Measurements from ENCODE around the gene GSTT2. TPM values are rescaled to one million over a fixed set of nuclear protein-coding genes. Genes with fewer than 3 reads are reported as not detected.
"Not testable (repeated sequence)": the region's sequence is repeated elsewhere in the genome, so short reads cannot be mapped to it uniquely, and the experiment has no call there.

Gene GSTT2
- 0.29 TPM in 1 of 3 replicates, not detected in the others for total RNA-seq

- H3K4me1 Mint-ChIP-seq, H3K4me3 Mint-ChIP-seq: not testable (repeated sequence)
Observed at GRCh38 chr22:23979557-23980240, at the start of gene GSTT2. Gene GSTT2, plus strand, starts transcription at chr22:23980134.

DNA sequence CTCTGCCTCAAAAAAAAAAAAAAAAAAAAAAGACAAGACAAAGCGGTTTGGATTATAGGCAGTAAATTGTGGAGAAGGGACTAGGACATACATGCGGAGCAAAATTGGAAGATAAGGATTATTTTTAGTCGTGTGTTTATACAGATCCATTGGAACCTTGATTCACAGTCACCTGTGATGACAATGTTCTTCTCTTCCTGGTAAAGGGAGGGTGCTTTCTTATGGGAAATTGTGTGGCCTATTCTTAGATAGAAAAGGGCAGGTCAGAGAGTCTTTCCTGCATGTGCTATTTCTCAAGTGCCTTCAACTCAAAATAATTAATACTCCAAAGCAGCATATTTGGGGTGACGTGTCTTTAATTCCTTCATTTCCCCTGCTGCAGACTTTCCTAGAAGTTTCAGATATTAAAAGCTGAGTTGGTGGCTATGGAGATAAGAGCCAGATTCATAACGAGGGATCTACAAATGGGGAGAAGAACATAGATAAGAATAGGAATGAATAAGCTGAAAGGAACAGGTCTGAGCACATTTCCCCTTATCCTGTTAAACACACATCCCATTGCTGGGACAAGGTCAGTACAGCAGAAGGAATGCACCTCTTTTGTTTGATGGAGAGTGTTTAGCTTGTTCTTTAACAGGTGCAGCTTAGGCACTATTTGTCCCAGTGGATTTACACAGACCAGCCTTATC, 41.5 kb upstream of the GSTT2 start:
- no peak overlapping the region for H3K27ac Mint-ChIP-seq
- H3K9me3 Mint-ChIP-seq, result no peaks in the 10 kb centered on the region
- H3K4me1 Mint-ChIP-seq, result no peaks in the 10 kb centered on the region
- H3K4me3 Mint-ChIP-seq, result no peak overlapping the region
- H3K27me3 Mint-ChIP-seq (ENCODE audit: low read depth), result no peaks in the 10 kb centered on the region
- H3K36me3 Mint-ChIP-seq, result no peaks in the 10 kb centered on the region
- TF ChIP-seq CTCF (IDR thresholded peaks at IDR 0.05; ENCODE audit: unreplicated experiment), result no peak
- DNase-seq (ENCODE audit: low spot score in 2 of 2, unreplicated experiment in 2 of 2), result no peak

More at GRCh38 chr22:23979557-23980240, at the start of gene GSTT2:
- not testable (repeated sequence) for H3K36me3 Mint-ChIP-seq; DNase-seq (ENCODE audit: low spot score in 2 of 2, unreplicated experiment in 2 of 2); H3K27ac Mint-ChIP-seq; H3K9me3 Mint-ChIP-seq; H3K27me3 Mint-ChIP-seq (ENCODE audit: low read depth)

DNA sequence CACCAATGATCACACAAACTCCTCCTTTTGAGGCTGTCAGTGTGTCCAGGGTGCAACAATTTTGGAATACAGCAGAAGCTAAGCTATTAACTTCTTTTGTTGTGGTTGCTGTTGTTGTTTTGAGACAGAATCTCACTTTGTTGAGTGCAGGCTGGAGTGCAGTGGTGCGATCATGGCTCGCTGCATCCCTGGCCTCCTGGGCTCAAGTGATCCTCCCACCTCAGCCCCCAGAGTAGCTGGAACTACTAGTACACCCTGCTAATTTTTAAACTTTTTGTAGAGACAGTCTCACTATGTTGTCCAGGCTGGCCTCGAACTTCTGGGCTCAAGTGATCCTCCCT, 40.9 kb upstream of the GSTT2 start:
- no peaks in the 10 kb centered on the region for H3K9me3 Mint-ChIP-seq
- TF ChIP-seq CTCF (IDR thresholded peaks at IDR 0.05; ENCODE audit: unreplicated experiment), result no peak
- H3K27ac Mint-ChIP-seq, result no peak overlapping the region
- DNase-seq (ENCODE audit: low spot score in 2 of 2, unreplicated experiment in 2 of 2), result no peak
- H3K4me1 Mint-ChIP-seq, result no peaks in the 10 kb centered on the region
- H3K36me3 Mint-ChIP-seq, result no peaks in the 10 kb centered on the region
- no peak overlapping the region for H3K4me3 Mint-ChIP-seq
- no peaks in the 10 kb centered on the region for H3K27me3 Mint-ChIP-seq (ENCODE audit: low read depth)

DNA sequence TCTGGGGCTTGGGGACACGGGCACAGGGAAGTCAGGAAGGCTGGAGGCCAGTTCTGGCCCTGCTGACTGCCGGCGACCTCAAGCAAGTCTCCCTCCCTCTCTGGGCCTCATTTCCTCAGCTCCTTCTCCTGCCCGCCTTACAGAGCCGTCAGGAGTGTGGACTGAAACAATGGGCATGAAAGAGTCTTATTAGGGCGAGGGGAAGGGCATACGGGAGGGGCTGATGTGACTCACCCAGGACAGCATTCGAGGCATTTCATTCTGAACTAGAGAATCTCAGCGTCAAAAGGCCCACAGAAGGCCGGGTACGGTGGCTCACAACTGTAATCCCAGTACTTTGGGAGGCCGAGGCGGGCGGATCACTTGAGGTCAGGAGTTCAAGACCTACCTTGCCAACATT, 39.8 kb upstream of the GSTT2 start:
- not testable (repeated sequence) for H3K4me1 Mint-ChIP-seq; H3K9me3 Mint-ChIP-seq; H3K27ac Mint-ChIP-seq; H3K36me3 Mint-ChIP-seq; DNase-seq (ENCODE audit: low spot score in 2 of 2, unreplicated experiment in 2 of 2); H3K4me3 Mint-ChIP-seq; H3K27me3 Mint-ChIP-seq (ENCODE audit: low read depth)

DNA sequence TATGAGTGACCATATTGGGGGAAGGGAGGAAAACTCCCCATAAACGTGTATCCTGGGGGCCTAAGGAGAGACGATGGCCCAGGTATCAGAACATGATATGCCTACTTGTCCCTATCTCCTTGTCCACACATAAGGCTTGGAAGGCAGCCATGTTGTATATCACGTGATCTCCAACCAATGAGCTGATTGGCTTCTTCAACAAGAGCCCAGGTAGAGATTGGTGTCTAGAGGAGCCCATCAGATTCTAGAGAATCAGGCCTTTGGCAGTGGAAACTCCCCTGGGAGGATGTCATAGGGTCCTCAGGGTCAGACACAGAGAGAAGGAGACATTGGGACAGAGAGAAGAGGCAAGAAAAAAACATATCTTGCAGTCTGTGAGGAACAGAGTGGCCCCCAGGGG, 32.5 kb upstream of the GSTT2 start:
- H3K27ac Mint-ChIP-seq; H3K36me3 Mint-ChIP-seq; H3K9me3 Mint-ChIP-seq; DNase-seq (ENCODE audit: low spot score in 2 of 2, unreplicated experiment in 2 of 2); H3K4me3 Mint-ChIP-seq; H3K4me1 Mint-ChIP-seq; H3K27me3 Mint-ChIP-seq (ENCODE audit: low read depth): not testable (repeated sequence)

- H3K4me3 Mint-ChIP-seq; H3K4me1 Mint-ChIP-seq; H3K36me3 Mint-ChIP-seq; H3K9me3 Mint-ChIP-seq; H3K27me3 Mint-ChIP-seq (ENCODE audit: low read depth); H3K27ac Mint-ChIP-seq; DNase-seq (ENCODE audit: low spot score in 2 of 2, unreplicated experiment in 2 of 2): not testable (repeated sequence)
Observed at GRCh38 chr22:23949764-23950163, 30.2 kb upstream of the GSTT2 start.

DNA sequence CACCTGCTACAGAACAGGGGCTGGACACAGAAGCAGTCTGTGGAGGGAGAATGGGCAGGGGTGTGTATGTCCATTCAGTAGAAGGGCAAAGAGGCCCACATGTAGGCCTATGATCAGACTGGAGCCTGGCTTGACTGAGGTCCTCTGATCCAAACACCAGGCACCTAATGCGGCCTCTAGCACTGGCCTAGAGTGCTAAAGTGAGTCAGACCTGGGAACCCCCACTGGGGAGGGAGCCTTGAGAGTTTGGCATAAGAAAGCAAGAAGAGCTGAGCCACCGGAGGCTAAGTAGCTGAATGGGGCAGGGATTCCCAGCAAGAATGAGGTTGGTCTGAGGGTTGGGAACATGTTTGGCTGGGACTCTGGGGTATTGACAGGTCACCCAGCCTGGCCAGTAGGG, 28.6 kb upstream of the GSTT2 start:
- not testable (repeated sequence) for H3K27ac Mint-ChIP-seq

GRCh38 chr22:23952794-23953405, 27.0 kb upstream of the GSTT2 start:
- not testable (repeated sequence) for H3K27ac Mint-ChIP-seq; H3K27me3 Mint-ChIP-seq (ENCODE audit: low read depth); H3K36me3 Mint-ChIP-seq; DNase-seq (ENCODE audit: low spot score in 2 of 2, unreplicated experiment in 2 of 2); H3K4me1 Mint-ChIP-seq; H3K9me3 Mint-ChIP-seq; H3K4me3 Mint-ChIP-seq

More for the DNA sequence above, 28.6 kb upstream of the GSTT2 start:
- not testable (repeated sequence) for H3K27me3 Mint-ChIP-seq (ENCODE audit: low read depth); H3K4me1 Mint-ChIP-seq; H3K36me3 Mint-ChIP-seq; H3K4me3 Mint-ChIP-seq; H3K9me3 Mint-ChIP-seq; DNase-seq (ENCODE audit: low spot score in 2 of 2, unreplicated experiment in 2 of 2)

DNA sequence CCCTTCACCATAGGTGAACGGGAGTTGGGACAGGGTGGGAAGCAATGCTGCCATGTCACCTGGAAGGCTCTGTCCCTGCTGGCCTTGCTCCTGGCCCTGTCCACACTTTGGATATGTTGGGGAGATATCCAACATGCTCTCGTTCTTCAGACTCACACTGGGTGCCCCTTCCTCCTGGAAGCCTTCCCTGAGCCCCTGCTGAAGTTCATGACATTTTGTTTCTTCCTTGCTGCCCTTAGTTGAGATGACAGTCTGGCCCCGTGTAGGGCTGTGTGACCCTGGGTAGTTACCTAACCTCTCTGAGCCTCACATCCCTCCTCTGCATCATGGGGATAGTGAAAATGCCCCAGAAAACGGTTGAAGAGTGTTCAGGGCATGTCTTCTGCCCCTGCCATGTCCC, 26.4 kb upstream of the GSTT2 start:
- not testable (repeated sequence) for H3K27ac Mint-ChIP-seq; H3K36me3 Mint-ChIP-seq; H3K4me3 Mint-ChIP-seq; DNase-seq (ENCODE audit: low spot score in 2 of 2, unreplicated experiment in 2 of 2); H3K4me1 Mint-ChIP-seq; H3K27me3 Mint-ChIP-seq (ENCODE audit: low read depth); H3K9me3 Mint-ChIP-seq

DNA sequence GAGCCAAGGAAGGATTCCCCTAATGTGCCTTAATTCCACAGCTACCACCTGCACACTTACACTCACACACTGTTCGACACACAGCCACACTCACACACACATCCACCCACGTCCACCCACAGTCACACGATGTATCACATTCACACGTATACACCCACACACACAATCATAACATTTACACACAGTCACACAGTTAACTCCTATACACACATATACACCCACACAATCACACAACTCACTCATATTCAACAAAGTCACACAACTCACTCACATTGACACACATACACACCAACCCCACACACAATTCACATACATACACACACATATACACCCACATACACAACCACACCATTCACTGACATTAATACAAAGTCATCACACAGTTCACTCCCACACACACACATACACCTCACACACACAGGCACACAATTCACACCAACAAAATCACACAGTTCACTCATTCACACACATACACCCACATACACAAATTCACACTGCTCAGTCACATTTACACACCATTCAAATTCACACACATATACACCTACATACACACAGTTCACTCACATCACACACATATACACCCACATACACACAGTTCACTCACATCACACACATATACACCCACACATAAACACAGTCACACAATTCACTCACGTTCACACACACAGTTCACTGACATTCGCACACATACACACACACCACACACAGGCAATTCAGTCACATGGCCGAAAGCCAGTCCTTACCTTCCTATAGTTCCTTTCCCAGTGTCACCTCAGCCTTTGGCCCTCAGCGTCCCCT, 25.5 kb upstream of the GSTT2 start:
- H3K9me3 Mint-ChIP-seq; H3K4me1 Mint-ChIP-seq; H3K4me3 Mint-ChIP-seq; DNase-seq (ENCODE audit: low spot score in 2 of 2, unreplicated experiment in 2 of 2); H3K27ac Mint-ChIP-seq; H3K27me3 Mint-ChIP-seq (ENCODE audit: low read depth); H3K36me3 Mint-ChIP-seq: not testable (repeated sequence)

- not testable (repeated sequence) for H3K27ac Mint-ChIP-seq; H3K4me1 Mint-ChIP-seq; H3K36me3 Mint-ChIP-seq; H3K4me3 Mint-ChIP-seq; H3K9me3 Mint-ChIP-seq; DNase-seq (ENCODE audit: low spot score in 2 of 2, unreplicated experiment in 2 of 2); H3K27me3 Mint-ChIP-seq (ENCODE audit: low read depth)
Observed at GRCh38 chr22:23954991-23955305, 25.0 kb upstream of the GSTT2 start.

DNA sequence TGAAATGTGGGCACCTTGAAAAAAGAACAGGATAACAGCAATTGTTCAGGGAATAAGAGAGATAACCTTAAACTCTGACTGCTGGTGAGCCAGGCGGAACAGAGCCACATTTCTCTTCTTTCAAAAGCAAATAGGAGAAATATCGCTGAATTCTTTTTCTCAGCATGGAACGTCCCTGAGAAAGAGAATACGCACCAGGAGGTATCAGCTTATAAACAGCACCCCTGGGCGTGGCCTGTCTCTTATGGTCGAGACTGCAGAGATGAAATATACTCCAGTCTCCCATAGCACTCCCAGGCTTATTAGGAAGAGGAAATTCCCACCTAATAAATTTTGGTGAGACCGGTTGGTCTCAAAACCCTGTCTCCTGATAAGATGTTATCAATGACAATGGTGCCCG, 24.0 kb upstream of the GSTT2 start:
- H3K4me3 Mint-ChIP-seq, H3K27ac Mint-ChIP-seq: not testable (repeated sequence)

More for the DNA sequence above, 24.0 kb upstream of the GSTT2 start:
- not testable (repeated sequence) for H3K9me3 Mint-ChIP-seq; H3K4me1 Mint-ChIP-seq; H3K36me3 Mint-ChIP-seq; H3K27me3 Mint-ChIP-seq (ENCODE audit: low read depth); DNase-seq (ENCODE audit: low spot score in 2 of 2, unreplicated experiment in 2 of 2)
